GM12878 (cell line): ENCODE data around the gene TMEM97. TPM values are rescaled to one million over a fixed set of nuclear protein-coding genes. Genes with fewer than 3 reads are reported as not detected.

Experiments
- ATAC-seq: fragments of 200-7000 bp; cut with Tn5 transposase; 3 replicates; pipeline ENCODE4 v1.9.1; 2020; ENCODE audit warnings: mild to moderate bottlenecking, moderate library complexity
- BruUV-seq: library from RNA; stranded (reverse); fragments of 400-500 nt; replicated peaks from 2 replicates; lab custom pipeline; 2021; lab: Mats Ljungman, UMichigan
- CTCF ChIA-PET: fragments of 300-600 bp; sonication (Branson Sonifier 250); formaldehyde crosslinking; extraction: SDS; loops from one replicate; lab custom pipeline; 2021; ENCODE audit warnings: inconsistent platforms; lab: Yijun Ruan, JAX
- POLR2A ChIA-PET: fragments of 350-600 bp; formaldehyde crosslinking; extraction: SDS; loops from one replicate; lab custom pipeline; 2021; ENCODE audit warnings: inconsistent platforms; lab: Charles Lee
- RAD21 ChIA-PET: fragments of 300-600 bp; sonication (Branson Sonifier 250); formaldehyde crosslinking; loops from one replicate; lab custom pipeline; 2023; ENCODE audit warnings: antibody characterized with exemption; ENCODE audit not compliant: unreplicated experiment; lab: Charles Lee
- SMC1A ChIA-PET: fragments of 300-600 bp; sonication (Branson Sonifier 250); formaldehyde crosslinking; loops from one replicate; lab custom pipeline; 2023; ENCODE audit not compliant: unreplicated experiment, uncharacterized antibody; lab: Charles Lee
- DNase-seq: peaks from one replicate; pipeline ENCODE4 v3.0.0-alpha.2; 2011; ENCODE audit warnings: low read depth, low spot score
- FAIRE-seq: peaks from 3 replicates; lab custom pipeline; 2011; peaks lifted over from hg19 to GRCh38; lab: Jason Lieb, UNC
- H2AFZ ChIP-seq: 2 replicates; pipeline ENCODE4 v1.6.0; 2011; ENCODE audit warnings: low read depth, low read length, control low read depth; ENCODE audit not compliant: control insufficient read depth
- H3K27ac ChIP-seq: 2 replicates; pipeline ENCODE4 v1.5.1; 2011; ENCODE audit warnings: control low read depth; ENCODE audit not compliant: control insufficient read depth, insufficient read depth
- H3K27me3 ChIP-seq, 2 experiments: replicated peaks in 1 of 2; 2 replicates each; pipeline versions ENCODE4 v1.6.0 to v1.6.1; 2011; ENCODE audit warnings: low read length in 1 of 2; ENCODE audit not compliant: control insufficient read depth in 2 of 2, insufficient read depth in 2 of 2
- H3K36me3 ChIP-seq, 2 experiments: 2 replicates each; pipeline ENCODE4 v1.5.1; 2011; ENCODE audit warnings: low read length in 1 of 2; ENCODE audit not compliant: control insufficient read depth in 2 of 2, insufficient read depth in 2 of 2
- H3K4me1 ChIP-seq: 2 replicates; pipeline ENCODE4 v1.6.1; 2011; ENCODE audit warnings: mild to moderate bottlenecking, low read length, moderate library complexity, mixed read lengths; ENCODE audit not compliant: control insufficient read depth, insufficient read depth
- H3K4me2 ChIP-seq: 2 replicates; pipeline ENCODE4 v1.6.0; 2011; ENCODE audit warnings: control low read depth; ENCODE audit not compliant: control insufficient read depth, insufficient read depth
- H3K4me3 ChIP-seq: fragments of 200-600 bp; sonication (generic); 2 replicates; pipeline ENCODE4 v1.5.1; 2016
- H3K79me2 ChIP-seq: 2 replicates; pipeline ENCODE4 v1.6.0; 2011; ENCODE audit warnings: low read length; ENCODE audit not compliant: control insufficient read depth, insufficient read depth
- H3K9ac ChIP-seq: 2 replicates; pipeline ENCODE4 v1.8.0; 2011; ENCODE audit warnings: low read length, control low read depth, mixed read lengths; ENCODE audit not compliant: control insufficient read depth, insufficient read depth
- H3K9me3 ChIP-seq: replicated peaks from 3 replicates; pipeline ENCODE4 v1.5.1; 2011; ENCODE audit warnings: mild to moderate bottlenecking, low read length; ENCODE audit not compliant: control insufficient read depth, insufficient read depth
- H4K20me1 ChIP-seq: 2 replicates; pipeline ENCODE4 v1.6.0; 2011; ENCODE audit not compliant: control insufficient read depth, insufficient read depth
- CEBPZ ChIP-seq: fragments of 150-350 bp; IDR thresholded peaks from 2 replicates; pipeline ENCODE4 v1.6.1; 2016; ENCODE audit warnings: low read depth, low read length
- CREB1 ChIP-seq: IDR thresholded peaks from 2 replicates; pipeline ENCODE4 v1.6.1; 2012; ENCODE audit warnings: low read depth, mild to moderate bottlenecking, inconsistent platforms
- E2F4 ChIP-seq: IDR thresholded peaks from 2 replicates; pipeline ENCODE4 v1.6.1; 2012; ENCODE audit warnings: low read depth, low read length, improper control_type of control experiment
- EP300 ChIP-seq, 2 experiments: fragments of 150-350 bp in 1 of 2; IDR thresholded peaks; 2 replicates each; pipeline ENCODE4 v1.6.1; 2011 to 2012; ENCODE audit warnings: low read depth in 2 of 2, low read length in 2 of 2, borderline replicate concordance in 1 of 2, improper control_type of control experiment in 1 of 2, inconsistent platforms in 1 of 2; ENCODE audit not compliant: control insufficient read depth in 1 of 2
- NBN ChIP-seq: fragments of 450-650 bp; IDR thresholded peaks from 2 replicates; pipeline ENCODE4 v1.6.1; 2016
- NFIC ChIP-seq: IDR thresholded peaks from 2 replicates; pipeline ENCODE4 v1.6.1; 2012; ENCODE audit warnings: low read depth, mild to moderate bottlenecking, inconsistent platforms, low read length, moderate library complexity
- NR2C1 ChIP-seq: fragments of 450-650 bp; IDR thresholded peaks from 2 replicates; pipeline ENCODE4 v1.6.1; 2017; ENCODE audit warnings: antibody characterized with exemption, mild to moderate bottlenecking, moderate library complexity
- PAX5 ChIP-seq: IDR thresholded peaks from 2 replicates; pipeline ENCODE4 v1.6.1; 2011; ENCODE audit warnings: low read depth, low read length, borderline replicate concordance
- POLR2A ChIP-seq: IDR thresholded peaks from 2 replicates; pipeline ENCODE4 v1.6.1; 2011; ENCODE audit warnings: low read depth, mild to moderate bottlenecking, low read length
- RB1 ChIP-seq: fragments of 450-650 bp; formaldehyde crosslinking; IDR thresholded peaks from 2 replicates; pipeline ENCODE4 v1.6.1; 2017; ENCODE audit warnings: mild to moderate bottlenecking, borderline replicate concordance
- SKIL ChIP-seq: fragments of 450-650 bp; IDR thresholded peaks from 2 replicates; pipeline ENCODE4 v1.6.1; 2017; ENCODE audit warnings: mild to moderate bottlenecking, low read depth, inconsistent platforms; ENCODE audit not compliant: poor library complexity, severe bottlenecking
- SREBF2 ChIP-seq: IDR thresholded peaks from 2 replicates; pipeline ENCODE4 v1.6.1; 2012; ENCODE audit warnings: mild to moderate bottlenecking, low read length
- YBX1 ChIP-seq: fragments of 450-650 bp; IDR thresholded peaks from 2 replicates; pipeline ENCODE4 v1.6.1; 2016; ENCODE audit warnings: antibody characterized with exemption
- ZBED1 ChIP-seq: IDR thresholded peaks from 2 replicates; pipeline ENCODE4 v1.6.1; 2016; ENCODE audit warnings: borderline replicate concordance
- WGBS: methylation state at CpG from one replicate; pipeline ENCODE4 v1.1.6; 2016; ENCODE audit warnings: low lambda C conversion rate; ENCODE audit not compliant: insufficient replicate concordance, insufficient coverage; ENCODE audit errors: missing lambda C conversion rate; 5-methylcytosine and 5-hydroxymethylcytosine counted together
- in situ Hi-C: fragments of 300-500 bp; cut with MboI; formaldehyde crosslinking; loops from 9 replicates; pipeline ENCODE4 v1.14.3; 2018; ENCODE audit warnings: mixed read lengths
- intact Hi-C: fragments of 100-400 bp; cut with micrococcal nuclease; formaldehyde crosslinking; loops from one replicate; pipeline ENCODE4 v1.14.2; 2022; ENCODE audit not compliant: unreplicated experiment
- polyA plus RNA-seq, 11 experiments: library from polyadenylated mRNA; depleted of rRNA in 4 of 11; unstranded in 6 of 11; stranded (reverse) in 5 of 11; fragments of >200 nt; fragmentation: Nextera tagmentation in 4 of 11; fragmentation: Illumina TruSeq in 1 of 11; extraction: Ambion mirVana in 4 of 11; extraction: Trizol in 1 of 11; gene quantifications; 1 replicate in 1 of 11; 2 replicates in 10 of 11; pipeline versions ENCODE4 v1.2.1 to v1.2.3, GENCODE V29; 2011 to 2016; ENCODE audit warnings: inconsistent platforms in 2 of 11, missing spikeins in 2 of 11, low read depth in 1 of 11
- total RNA-seq, 4 experiments: library from RNA; depleted of rRNA in 3 of 4; stranded (reverse); fragments of >200 nt in 3 of 4; fragmentation: Illumina TruSeq in 1 of 4; extraction: Trizol in 1 of 4; gene quantifications; 2 replicates each; pipeline versions ENCODE4 v1.2.1 to v1.2.3, GENCODE V29; 2013 to 2021

Gene TMEM97
- total and polyA plus RNA-seq, 10 of the 15 experiments (the other 5 are each of a cell fraction or from before 2014, with no cell fraction given) = 58.0 to 134 (median 86.0) TPM

GRCh38 chr17:28270055-28270454 lies 48.9 kb upstream of the TMEM97 start:
- BruUV-seq = no TSS peak
- no peaks in the 10 kb centered on the region for H3K36me3 ChIP-seq
- in situ Hi-C loops = no loop called here
- no peak overlapping the region for H3K9ac ChIP-seq
- H3K27me3 ChIP-seq = no peaks in the 10 kb centered on the region; a peak in 1 of 4 replicates
- intact Hi-C loops = no loop called here
- ATAC-seq = no peak
- RAD21 ChIA-PET = no interaction called here
- 0% methylated on average over 2 of the region's 2 CpGs for WGBS
- no peak for DNase-seq
- H3K4me1 ChIP-seq = peaks cover 6% of the 10 kb centered on the region; the same call in 1 of the 2 replicates
- H3K27ac ChIP-seq = no peak overlapping the region
- no peak overlapping the region for H2AFZ ChIP-seq
- SMC1A ChIA-PET = interaction anchor here (1.4 kb wide), 1 partner anchor 37 kb away, joined by 4 read pairs; no protein-coding TSS in a partner anchor
- CTCF ChIA-PET = interaction anchor here (1.6 to 1.8 kb wide), 2 partner anchors 13 to 147 kb away, joined by 3 to 4 read pairs; no protein-coding TSS in a partner anchor
- POLR2A ChIA-PET = no interaction called here
- TF ChIP-seq CEBPZ (no peak), E2F4 (no peak), EP300 (IDR thresholded peaks at IDR 0.05; ENCODE audit: borderline replicate concordance in 1 of 2, control insufficient read depth in 1 of 2, low read depth in 2 of 2, low read length in 2 of 2) (no peak), NFIC (no peak), NBN (no peak), POLR2A (no peak), SKIL (no peak), SREBF2 (no peak), RB1 (no peak), ZBED1 (no peak), NR2C1 (no peak), PAX5 (no peak), YBX1 (no peak), CREB1 (no peak)
- no peaks in the 10 kb centered on the region for H4K20me1 ChIP-seq
- no peaks in the 10 kb centered on the region for H3K79me2 ChIP-seq
- peaks cover 2% of the 10 kb centered on the region; the same call in 2 of the 3 replicates for H3K9me3 ChIP-seq
- FAIRE-seq = no peak
- no peak overlapping the region for H3K4me3 ChIP-seq
- no peak overlapping the region for H3K4me2 ChIP-seq
